Dedifferentiated amniotic fluid mesenchymal stem cell (primary cell): ENCODE data around the gene RPS6KA3.
A peak's percentile ranks its signal among the peaks of the same experiment; 100 is the strongest.
"Not testable (repeated sequence)": the region's sequence is repeated elsewhere in the genome, so short reads cannot be mapped to it uniquely, and the experiment has no call there.

Source experiments
- DNase-seq: peaks from one replicate; pipeline ENCODE4 v3.0.0-alpha.2; 2016; ENCODE audit errors: extremely low spot score

RPS6KA3 gene

GRCh38 chrX:20218836-20219505 lies 47.7 kb downstream of the RPS6KA3 start:
- DNase-seq: no peak

- DNase-seq: no peak
Observed at GRCh38 chrX:20217906-20218305, 48.8 kb downstream of the RPS6KA3 start.

GRCh38 chrX:20217271-20217670 lies 49.4 kb downstream of the RPS6KA3 start:
- DNase-seq: peak; percentile 53

- no peak for DNase-seq
Observed at GRCh38 chrX:20215565-20215964, 51.1 kb downstream of the RPS6KA3 start.

GRCh38 chrX:20212486-20213089 lies 54.1 kb downstream of the RPS6KA3 start:
- DNase-seq: no peak

GRCh38 chrX:20211261-20211786 lies 55.4 kb downstream of the RPS6KA3 start:
- no peak for DNase-seq

GRCh38 chrX:20205927-20206708 lies 60.6 kb downstream of the RPS6KA3 start:
- DNase-seq: no peak

- DNase-seq: no peak
Observed at GRCh38 chrX:20204351-20204750, 62.4 kb downstream of the RPS6KA3 start.

- no peak for DNase-seq
Observed at GRCh38 chrX:20197641-20198210, 69.0 kb downstream of the RPS6KA3 start.

- DNase-seq: no peak
Observed at GRCh38 chrX:20189171-20189570, 77.5 kb downstream of the RPS6KA3 start.

GRCh38 chrX:20181598-20182329 lies 84.9 kb downstream of the RPS6KA3 start:
- DNase-seq: no peak

GRCh38 chrX:20177093-20177492 lies 89.6 kb downstream of the RPS6KA3 start:
- DNase-seq: no peak

- DNase-seq: no peak
Observed at GRCh38 chrX:20173856-20174255, 92.9 kb downstream of the RPS6KA3 start.

- no peak for DNase-seq
Observed at GRCh38 chrX:20173313-20173712, 93.4 kb downstream of the RPS6KA3 start.

GRCh38 chrX:20171887-20172286 lies 94.8 kb downstream of the RPS6KA3 start:
- no peak for DNase-seq

- DNase-seq: not testable (repeated sequence)
Observed at GRCh38 chrX:20162516-20162915, 104.2 kb downstream of the RPS6KA3 start.

- no peak for DNase-seq
Observed at GRCh38 chrX:20159797-20160385, 106.8 kb downstream of the RPS6KA3 start.

- DNase-seq: no peak
Observed at GRCh38 chrX:20151689-20152088, 115.0 kb downstream of the RPS6KA3 start.

GRCh38 chrX:20149326-20149725 lies 117.4 kb downstream of the RPS6KA3 start:
- DNase-seq: no peak

- DNase-seq: no peak
Observed at GRCh38 chrX:20147561-20147960, 119.1 kb downstream of the RPS6KA3 start.

- no peak for DNase-seq
Observed at GRCh38 chrX:20144491-20144890, 122.2 kb downstream of the RPS6KA3 start.
